HEK293 (cell line): ENCODE results near the gene MORN3.
"Not testable (repeated sequence)": the region's sequence is repeated elsewhere in the genome, so short reads cannot be mapped to it uniquely, and the experiment has no call there.

Experiments used
- CTCF ChIA-PET: fragments of 350-600 bp; formaldehyde crosslinking; extraction: SDS; loops from one replicate; lab custom pipeline; 2021; ENCODE audit warnings: antibody characterized with exemption; lab: Yijun Ruan, JAX
- POLR2A ChIA-PET: fragments of 300-600 bp; formaldehyde crosslinking; extraction: SDS; loops from one replicate; lab custom pipeline; 2020; ENCODE audit warnings: antibody characterized with exemption, inconsistent platforms; lab: Yijun Ruan, JAX
- H3K27ac ChIP-seq: fragments of 200-500 bp; sonication (Bioruptor generic); 2 replicates; pipeline ENCODE4 v1.5.1; 2014; ENCODE audit warnings: low read depth, low read length, control low read depth, inconsistent platforms; ENCODE audit errors: extremely low read depth
- H3K36me3 ChIP-seq, 2 experiments: fragments of 200-500 bp in 1 of 2; sonication (Bioruptor generic) in 1 of 2; 1 replicate in 1 of 2; 2 replicates in 1 of 2; pipeline ENCODE4 v1.5.1; 2014 to 2017; ENCODE audit warnings: inconsistent platforms in 2 of 2, low read length in 2 of 2; ENCODE audit not compliant: control insufficient read depth in 2 of 2, insufficient read depth in 1 of 2
- H3K4me1 ChIP-seq: fragments of 200-500 bp; sonication (Bioruptor generic); 2 replicates; pipeline ENCODE4 v1.5.1; 2014; ENCODE audit warnings: mild to moderate bottlenecking, low read length, inconsistent platforms; ENCODE audit not compliant: control insufficient read depth, insufficient read depth
- H3K4me3 ChIP-seq: 2 replicates; pipeline ENCODE4 v1.5.1; 2011; ENCODE audit warnings: low read depth, mild to moderate bottlenecking, control low read depth, low read length, moderate library complexity
- H3K9me3 ChIP-seq: fragments of 200-500 bp; sonication (Bioruptor generic); 2 replicates; pipeline ENCODE4 v1.5.1; 2014; ENCODE audit warnings: low read depth, low read length, inconsistent platforms; ENCODE audit not compliant: control insufficient read depth, insufficient read depth
- GLIS1 ChIP-seq: fragments of 450-650 bp; formaldehyde crosslinking; IDR thresholded peaks from 2 replicates; pipeline ENCODE4 v1.5.1; 2016; ENCODE audit warnings: missing biosample characterization, missing genetic modification characterization
- KLF1 ChIP-seq: fragments of 450-650 bp; formaldehyde crosslinking; IDR thresholded peaks from 2 replicates; pipeline ENCODE4 v1.5.1; 2016; ENCODE audit warnings: missing biosample characterization, missing genetic modification characterization
- YY2 ChIP-seq: fragments of 450-650 bp; formaldehyde crosslinking; IDR thresholded peaks from 2 replicates; pipeline ENCODE4 v1.5.1; 2016; ENCODE audit warnings: missing biosample characterization, missing genetic modification characterization
- ZBTB48 ChIP-seq: fragments of 450-650 bp; formaldehyde crosslinking; IDR thresholded peaks from 2 replicates; pipeline ENCODE4 v1.5.1; 2016; ENCODE audit warnings: missing biosample characterization, missing genetic modification characterization
- ZNF121 ChIP-seq: fragments of 450-650 bp; formaldehyde crosslinking; IDR thresholded peaks from 2 replicates; pipeline ENCODE4 v1.5.1; 2016; ENCODE audit warnings: missing biosample characterization, missing genetic modification characterization
- ZNF174 ChIP-seq: fragments of 450-650 bp; formaldehyde crosslinking; IDR thresholded peaks from 2 replicates; pipeline ENCODE4 v1.5.0; 2017; ENCODE audit warnings: missing biosample characterization, mild to moderate bottlenecking, missing genetic modification characterization
- ZNF324 ChIP-seq: fragments of 450-650 bp; formaldehyde crosslinking; IDR thresholded peaks from 2 replicates; pipeline ENCODE4 v1.5.1; 2016; ENCODE audit warnings: missing biosample characterization, missing genetic modification characterization
- ZNF366 ChIP-seq: fragments of 450-650 bp; formaldehyde crosslinking; conservative IDR thresholded peaks from 2 replicates; pipeline ENCODE4 v1.5.1; 2016; ENCODE audit warnings: missing biosample characterization, missing genetic modification characterization
- ZNF394 ChIP-seq: fragments of 450-650 bp; formaldehyde crosslinking; IDR thresholded peaks from 2 replicates; pipeline ENCODE4 v1.5.1; 2016; ENCODE audit warnings: missing biosample characterization, missing genetic modification characterization, mild to moderate bottlenecking, moderate library complexity, borderline replicate concordance
- ZNF404 ChIP-seq: fragments of 450-650 bp; formaldehyde crosslinking; IDR thresholded peaks from 2 replicates; pipeline ENCODE4 v1.5.1; 2017; ENCODE audit warnings: missing biosample characterization, missing genetic modification characterization
- ZNF664 ChIP-seq: fragments of 450-650 bp; formaldehyde crosslinking; IDR thresholded peaks from 2 replicates; pipeline ENCODE4 v1.5.1; 2016; ENCODE audit warnings: missing biosample characterization, missing genetic modification characterization
- TF ChIP-seq, protein P1 (sequence below): fragments of 450-650 bp; formaldehyde crosslinking; IDR thresholded peaks from 2 replicates; pipeline ENCODE4 v1.5.1; 2016; ENCODE audit warnings: missing biosample characterization, missing genetic modification characterization
- TF ChIP-seq, protein P2 (sequence below): fragments of 450-650 bp; formaldehyde crosslinking; IDR thresholded peaks from 2 replicates; pipeline ENCODE4 v1.5.1; 2016; ENCODE audit warnings: missing biosample characterization, missing genetic modification characterization
- TF ChIP-seq, protein P3 (sequence below): fragments of 450-650 bp; formaldehyde crosslinking; IDR thresholded peaks from 2 replicates; pipeline ENCODE4 v1.5.1; 2016; ENCODE audit warnings: missing biosample characterization, missing genetic modification characterization

Gene MORN3

DNA sequence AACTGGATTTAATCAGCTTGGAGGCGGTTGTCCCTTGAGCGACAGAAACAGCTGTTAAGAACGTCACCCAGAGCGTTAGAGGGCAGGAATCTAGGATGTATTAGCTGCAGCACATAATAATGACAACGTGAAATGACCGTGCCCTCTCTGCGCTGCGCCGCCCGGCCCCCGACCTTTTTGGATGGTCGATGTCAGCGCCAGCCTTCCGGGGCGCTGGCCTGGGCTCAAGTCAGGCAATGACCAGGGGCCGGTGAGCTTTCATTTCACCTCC is 42.7 kb upstream of the MORN3 start (continued):
- TF ChIP-seq ZBTB48 (tag by site-specific recombination) = peak; percentile 66; the same call in 1 of the 2 replicates
- no peak for TF ChIP-seq YY2
- TF ChIP-seq, protein P1, sequence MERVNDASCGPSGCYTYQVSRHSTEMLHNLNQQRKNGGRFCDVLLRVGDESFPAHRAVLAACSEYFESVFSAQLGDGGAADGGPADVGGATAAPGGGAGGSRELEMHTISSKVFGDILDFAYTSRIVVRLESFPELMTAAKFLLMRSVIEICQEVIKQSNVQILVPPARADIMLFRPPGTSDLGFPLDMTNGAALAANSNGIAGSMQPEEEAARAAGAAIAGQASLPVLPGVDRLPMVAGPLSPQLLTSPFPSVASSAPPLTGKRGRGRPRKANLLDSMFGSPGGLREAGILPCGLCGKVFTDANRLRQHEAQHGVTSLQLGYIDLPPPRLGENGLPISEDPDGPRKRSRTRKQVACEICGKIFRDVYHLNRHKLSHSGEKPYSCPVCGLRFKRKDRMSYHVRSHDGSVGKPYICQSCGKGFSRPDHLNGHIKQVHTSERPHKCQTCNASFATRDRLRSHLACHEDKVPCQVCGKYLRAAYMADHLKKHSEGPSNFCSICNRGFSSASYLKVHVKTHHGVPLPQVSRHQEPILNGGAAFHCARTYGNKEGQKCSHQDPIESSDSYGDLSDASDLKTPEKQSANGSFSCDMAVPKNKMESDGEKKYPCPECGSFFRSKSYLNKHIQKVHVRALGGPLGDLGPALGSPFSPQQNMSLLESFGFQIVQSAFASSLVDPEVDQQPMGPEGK = peak; percentile 32; the same call in 1 of the 2 replicates
- 0 out of 2 replicates have a peak, but pooled peaks have one; percentile 7 for TF ChIP-seq ZNF366

DNA sequence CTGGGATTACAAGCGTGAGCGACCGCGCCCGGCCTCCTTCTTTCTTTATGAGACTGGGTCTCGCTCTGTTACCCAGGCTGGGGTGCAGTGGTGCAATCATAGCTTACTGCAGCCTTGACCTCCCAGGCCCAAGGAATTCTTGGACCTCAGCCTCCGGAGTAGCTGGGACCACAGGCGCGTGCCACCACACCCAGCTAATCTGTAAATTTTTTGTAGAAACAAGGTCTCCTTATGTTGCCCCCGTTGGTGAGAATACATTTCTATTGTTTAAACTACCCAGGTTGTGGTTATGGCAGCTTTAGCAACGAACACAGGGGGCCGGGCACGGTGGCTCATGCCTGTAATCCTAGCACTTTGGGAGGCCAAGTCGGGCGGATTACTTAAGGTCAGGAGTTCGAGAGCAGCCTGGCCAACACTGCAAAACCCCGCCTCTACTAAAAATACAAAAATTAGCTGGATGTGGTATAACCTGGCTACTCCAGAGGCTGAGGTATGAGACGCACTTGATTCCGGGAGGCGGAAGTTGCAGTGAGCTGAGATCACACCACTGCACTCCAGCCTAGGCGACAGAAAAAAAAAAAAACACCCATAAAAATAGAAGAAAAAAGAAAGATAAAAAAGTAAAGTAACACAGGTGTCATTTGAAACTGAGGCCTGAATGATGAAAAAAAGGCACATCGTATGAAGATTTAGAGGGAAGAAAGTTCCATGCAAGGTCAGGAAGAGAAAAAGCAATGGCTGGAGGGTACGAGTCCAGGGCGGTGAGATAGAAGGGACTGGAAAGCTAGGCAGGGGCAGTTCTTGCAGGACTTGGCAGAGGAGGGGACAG is 42.1 kb upstream of the MORN3 start:
- ChIA-PET CTCF (interaction anchor here (0.6 to 2.1 kb wide), 9 partner anchors 12 to 218 kb away, joined by 3 to 21 read pairs (median 4); partner anchors contain the start of gene RHOF), POLR2A (interaction anchor here (0.6 to 1.7 kb wide), 6 partner anchors 24 to 115 kb away, joined by 3 to 5 read pairs (median 4); no protein-coding TSS in a partner anchor)
- Histone ChIP-seq H3K4me1 (no peaks in the 10 kb centered on the region), H3K36me3 (peaks cover 0 to 3% of the 10 kb centered on the region in 2 experiments; a peak in 1 of 3 replicates), H3K9me3 (no peaks in the 10 kb centered on the region), H3K4me3 (peak overlapping the region; percentile 75; the same call in 1 of the 2 replicates), H3K27ac (no peak overlapping the region)
- peak; percentile 49 for TF ChIP-seq ZNF366
- peak; percentile 48; the same call in 1 of the 2 replicates for TF ChIP-seq ZNF324 (tag by site-specific recombination)
- TF ChIP-seq, protein P2, sequence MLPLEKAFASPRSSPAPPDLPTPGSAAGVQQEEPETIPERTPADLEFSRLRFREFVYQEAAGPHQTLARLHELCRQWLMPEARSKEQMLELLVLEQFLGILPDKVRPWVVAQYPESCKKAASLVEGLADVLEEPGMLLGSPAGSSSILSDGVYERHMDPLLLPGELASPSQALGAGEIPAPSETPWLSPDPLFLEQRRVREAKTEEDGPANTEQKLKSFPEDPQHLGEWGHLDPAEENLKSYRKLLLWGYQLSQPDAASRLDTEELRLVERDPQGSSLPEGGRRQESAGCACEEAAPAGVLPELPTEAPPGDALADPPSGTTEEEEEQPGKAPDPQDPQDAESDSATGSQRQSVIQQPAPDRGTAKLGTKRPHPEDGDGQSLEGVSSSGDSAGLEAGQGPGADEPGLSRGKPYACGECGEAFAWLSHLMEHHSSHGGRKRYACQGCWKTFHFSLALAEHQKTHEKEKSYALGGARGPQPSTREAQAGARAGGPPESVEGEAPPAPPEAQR = no peak
- TF ChIP-seq ZNF394 = peak; percentile 16; the same call in 1 of the 2 replicates
- 0 out of 2 replicates have a peak, but pooled peaks have one; percentile 17 for TF ChIP-seq GLIS1
- no peak for TF ChIP-seq ZNF404 (tag by site-specific recombination)
- TF ChIP-seq, protein P3, sequence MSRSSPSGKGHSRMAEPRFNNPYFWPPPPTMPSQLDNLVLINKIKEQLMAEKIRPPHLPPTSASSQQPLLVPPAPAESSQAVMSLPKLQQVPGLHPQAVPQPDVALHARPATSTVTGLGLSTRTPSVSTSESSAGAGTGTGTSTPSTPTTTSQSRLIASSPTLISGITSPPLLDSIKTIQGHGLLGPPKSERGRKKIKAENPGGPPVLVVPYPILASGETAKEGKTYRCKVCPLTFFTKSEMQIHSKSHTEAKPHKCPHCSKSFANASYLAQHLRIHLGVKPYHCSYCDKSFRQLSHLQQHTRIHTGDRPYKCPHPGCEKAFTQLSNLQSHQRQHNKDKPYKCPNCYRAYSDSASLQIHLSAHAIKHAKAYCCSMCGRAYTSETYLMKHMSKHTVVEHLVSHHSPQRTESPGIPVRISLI (tag by site-specific recombination) = 0 out of 2 replicates have a peak, but pooled peaks have one; percentile 34
- TF ChIP-seq KLF1 = peak; percentile 8; the same call in 1 of the 2 replicates

DNA sequence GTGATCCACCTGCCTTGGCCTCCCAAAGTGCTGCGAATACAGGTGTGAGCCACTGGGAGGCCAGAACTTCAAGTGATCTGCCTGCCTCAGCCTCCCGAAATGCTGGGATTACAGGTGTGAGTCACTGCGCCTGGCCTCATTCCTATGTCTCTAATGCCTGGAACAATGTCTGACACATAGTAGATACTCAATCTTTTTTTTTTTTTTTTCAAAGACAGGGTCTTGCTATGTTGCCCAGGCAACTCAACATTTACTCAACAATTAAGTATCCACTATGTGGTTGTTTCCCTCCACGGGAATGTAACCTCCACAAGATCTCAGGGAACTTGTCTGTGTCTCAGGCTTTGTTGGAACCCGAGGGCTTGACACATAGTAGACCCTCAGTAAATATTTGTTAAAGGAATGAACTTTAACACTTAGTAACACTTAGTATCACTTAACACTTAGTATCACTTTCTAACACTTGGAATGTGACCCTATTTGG is 40.1 kb upstream of the MORN3 start:
- CTCF ChIA-PET = interaction anchor here (0.5 to 1.5 kb wide), 2 partner anchors 8 to 85 kb away, joined by 3 to 5 read pairs; no protein-coding TSS in a partner anchor

DNA sequence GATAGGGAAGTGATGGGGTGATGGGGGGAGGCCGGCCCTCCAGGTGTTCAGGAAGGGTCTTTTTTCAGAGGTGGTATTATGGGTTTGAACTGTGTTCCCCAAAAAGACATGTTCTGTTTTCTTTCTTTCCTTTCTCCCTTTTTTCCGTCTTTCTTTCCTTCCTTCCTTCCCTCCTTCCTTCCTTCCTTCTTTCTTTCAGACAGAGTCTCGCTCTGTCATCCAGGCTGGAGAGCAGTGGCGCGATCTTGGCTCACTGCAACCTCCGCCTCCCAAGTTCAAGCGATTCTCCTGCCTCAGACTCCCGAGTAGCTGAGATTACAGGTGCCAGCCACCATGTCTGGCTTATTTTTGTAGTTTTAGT is 39.6 kb upstream of the MORN3 start:
- CTCF ChIA-PET = interaction anchor here (2.7 kb wide), 1 partner anchor 85 kb away, joined by 11 read pairs; the partner anchor contains the start of gene RHOF
- H3K9me3 ChIP-seq, H3K4me1 ChIP-seq, POLR2A ChIA-PET, H3K4me3 ChIP-seq, H3K27ac ChIP-seq, H3K36me3 ChIP-seq: not testable (repeated sequence)
- TF ChIP-seq ZNF366 = peak; percentile 92

More for the DNA sequence above, 40.1 kb upstream of the MORN3 start:
- no peak overlapping the region for H3K4me3 ChIP-seq
- no peaks in the 10 kb centered on the region for H3K4me1 ChIP-seq
- POLR2A ChIA-PET = no interaction called here
- no peak overlapping the region for H3K27ac ChIP-seq
- no peaks in the 10 kb centered on the region for H3K9me3 ChIP-seq
- peak; percentile 48; the same call in 1 of the 2 replicates for TF ChIP-seq ZNF664 (tag by site-specific recombination)
- TF ChIP-seq ZNF121 (tag by site-specific recombination) = peak; percentile 84
- no peak for TF ChIP-seq ZNF174
- H3K36me3 ChIP-seq = no peaks in the 10 kb centered on the region
